ENCODE data around the gene IFIH1.

The IFIH1 gene

DNA sequence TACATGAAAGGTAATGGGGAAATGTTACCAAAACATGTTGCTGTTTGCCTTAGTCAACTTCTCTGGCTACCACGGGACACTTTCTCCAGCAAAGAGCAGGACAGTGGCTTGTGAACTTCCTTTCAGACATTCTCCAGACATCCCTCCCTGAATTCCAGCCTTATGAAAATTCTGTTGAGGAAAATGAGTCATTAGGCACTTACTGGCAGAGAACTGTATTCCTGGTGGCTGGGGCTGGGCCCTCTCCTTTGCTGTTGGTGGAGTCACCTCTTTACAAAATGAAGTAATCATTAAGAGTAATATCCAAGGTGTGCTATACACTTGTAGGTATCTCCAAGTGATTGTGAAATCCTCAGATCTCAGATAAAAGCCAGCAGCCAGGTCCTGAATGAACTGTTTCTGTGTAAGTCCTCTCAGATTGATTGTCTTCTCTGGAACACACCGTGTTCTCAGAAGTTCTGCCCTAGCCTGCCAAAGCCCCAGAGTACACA lies 73.9 kb downstream of the IFIH1 start:
- TF ChIP-seq, protein P1, sequence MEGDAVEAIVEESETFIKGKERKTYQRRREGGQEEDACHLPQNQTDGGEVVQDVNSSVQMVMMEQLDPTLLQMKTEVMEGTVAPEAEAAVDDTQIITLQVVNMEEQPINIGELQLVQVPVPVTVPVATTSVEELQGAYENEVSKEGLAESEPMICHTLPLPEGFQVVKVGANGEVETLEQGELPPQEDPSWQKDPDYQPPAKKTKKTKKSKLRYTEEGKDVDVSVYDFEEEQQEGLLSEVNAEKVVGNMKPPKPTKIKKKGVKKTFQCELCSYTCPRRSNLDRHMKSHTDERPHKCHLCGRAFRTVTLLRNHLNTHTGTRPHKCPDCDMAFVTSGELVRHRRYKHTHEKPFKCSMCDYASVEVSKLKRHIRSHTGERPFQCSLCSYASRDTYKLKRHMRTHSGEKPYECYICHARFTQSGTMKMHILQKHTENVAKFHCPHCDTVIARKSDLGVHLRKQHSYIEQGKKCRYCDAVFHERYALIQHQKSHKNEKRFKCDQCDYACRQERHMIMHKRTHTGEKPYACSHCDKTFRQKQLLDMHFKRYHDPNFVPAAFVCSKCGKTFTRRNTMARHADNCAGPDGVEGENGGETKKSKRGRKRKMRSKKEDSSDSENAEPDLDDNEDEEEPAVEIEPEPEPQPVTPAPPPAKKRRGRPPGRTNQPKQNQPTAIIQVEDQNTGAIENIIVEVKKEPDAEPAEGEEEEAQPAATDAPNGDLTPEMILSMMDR (IDR thresholded peaks at IDR 0.05; ENCODE audit: extremely low read depth, missing control alignments), result no peak

DNA sequence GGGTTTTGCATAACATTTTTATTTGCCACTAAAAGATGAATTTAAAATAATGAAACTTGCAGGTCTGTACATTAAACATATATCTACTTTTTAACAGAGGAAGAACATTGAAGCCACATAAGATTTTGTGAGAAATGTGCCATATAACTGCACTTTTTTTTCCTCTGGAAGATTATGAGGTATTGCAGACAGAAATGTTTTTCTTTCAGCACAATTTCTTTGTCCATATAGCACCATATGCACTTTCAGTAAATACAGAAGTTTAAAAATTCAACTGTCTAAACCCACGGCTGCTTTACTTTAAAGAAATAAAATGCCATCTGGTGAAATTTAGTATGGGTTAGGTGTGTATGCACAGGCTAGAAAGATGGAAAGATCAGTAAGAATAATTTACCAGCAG lies 74.8 kb downstream of the IFIH1 start:
- TF ChIP-seq, protein P1 (IDR thresholded peaks at IDR 0.05; ENCODE audit: extremely low read depth, missing control alignments), result no peak
- no peak for DNase-seq (ENCODE audit: low spot score)

More for the DNA sequence above, 73.9 kb downstream of the IFIH1 start:
- no peak for DNase-seq (ENCODE audit: low spot score)

DNA sequence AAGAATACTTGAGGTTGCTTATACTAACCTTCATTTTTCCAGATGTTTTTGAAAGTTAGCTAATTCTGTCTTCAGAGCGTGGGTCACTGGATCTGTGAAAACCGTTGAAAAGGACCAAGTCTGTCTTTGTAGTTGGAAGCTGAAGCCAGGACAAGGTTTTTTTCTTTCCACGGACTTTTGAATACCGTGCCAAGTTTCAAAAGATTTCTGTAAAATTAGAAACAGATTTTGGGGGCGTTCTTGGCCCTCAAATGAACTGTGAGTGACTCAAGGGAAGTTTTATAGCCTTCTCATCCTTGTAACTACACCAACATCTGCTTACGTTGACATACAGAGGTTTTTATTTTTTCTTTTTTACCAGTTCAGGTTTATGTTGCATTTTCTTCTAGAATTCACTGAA lies 75.2 kb downstream of the IFIH1 start, which contains the start of gene FAP:
Gene FAP, minus strand, starts transcription at position 152 of the 400 bp plus-strand sequence. Its CDS starts 118 bp downstream, at position 34.
- no peak for DNase-seq (ENCODE audit: low spot score)
- TF ChIP-seq, protein P1 (IDR thresholded peaks at IDR 0.05; ENCODE audit: extremely low read depth, missing control alignments), result no peak

DNA sequence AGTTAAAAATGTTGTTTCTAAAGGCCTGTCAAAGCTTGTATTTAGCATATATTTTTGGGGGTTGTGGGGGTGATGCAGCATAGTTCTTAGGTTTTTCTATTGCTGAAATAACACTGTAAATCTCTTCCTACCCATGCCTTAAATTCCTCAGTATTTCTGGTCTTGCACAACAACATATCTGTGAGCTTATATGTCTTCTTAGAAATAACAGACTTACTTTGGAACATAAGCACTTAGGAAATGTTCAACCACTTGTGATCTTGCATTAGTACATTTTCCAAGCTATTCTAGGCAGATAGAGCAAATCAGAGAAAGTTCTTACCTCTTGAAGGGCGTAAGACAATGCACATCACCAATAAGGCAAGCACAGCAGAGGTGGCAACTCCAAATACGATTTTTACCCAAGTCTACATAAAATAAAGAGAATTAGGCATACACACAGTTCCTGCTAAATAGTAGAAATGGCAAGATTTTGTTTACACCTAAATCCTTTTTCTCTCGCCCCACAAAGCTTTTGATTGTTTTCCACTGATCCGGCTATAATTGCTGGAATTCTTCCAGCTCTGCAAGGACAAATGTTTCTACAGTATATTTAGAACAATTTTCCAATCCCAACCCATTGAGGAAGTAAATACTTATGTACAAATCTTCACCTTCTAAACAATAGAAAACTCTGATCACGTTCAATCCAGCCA lies 75.8 kb downstream of the IFIH1 start:
- TF ChIP-seq, protein P1 (IDR thresholded peaks at IDR 0.05; ENCODE audit: extremely low read depth, missing control alignments), result no peak
- no peak for DNase-seq (ENCODE audit: low spot score)

DNA sequence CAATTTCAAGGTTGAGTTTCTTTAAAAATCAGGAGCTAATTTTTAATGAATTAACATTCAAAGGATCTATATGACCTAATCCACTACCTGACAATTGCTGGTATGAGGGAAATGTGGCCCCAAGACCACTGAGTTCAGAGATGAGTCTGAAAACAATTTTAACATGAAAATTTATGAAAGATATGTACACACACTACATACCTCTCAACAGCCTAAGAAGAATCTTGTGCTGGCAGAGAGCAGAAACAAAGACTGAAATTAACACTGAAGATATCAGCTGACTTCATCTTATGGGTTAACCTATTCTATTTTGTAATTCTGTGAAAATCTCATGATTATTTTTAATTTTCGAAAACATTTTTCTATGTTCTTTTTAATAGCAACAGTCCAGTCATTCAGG lies 76.9 kb downstream of the IFIH1 start:
- no peak for DNase-seq (ENCODE audit: low spot score)
- TF ChIP-seq, protein P1 (IDR thresholded peaks at IDR 0.05; ENCODE audit: extremely low read depth, missing control alignments), result no peak

DNA sequence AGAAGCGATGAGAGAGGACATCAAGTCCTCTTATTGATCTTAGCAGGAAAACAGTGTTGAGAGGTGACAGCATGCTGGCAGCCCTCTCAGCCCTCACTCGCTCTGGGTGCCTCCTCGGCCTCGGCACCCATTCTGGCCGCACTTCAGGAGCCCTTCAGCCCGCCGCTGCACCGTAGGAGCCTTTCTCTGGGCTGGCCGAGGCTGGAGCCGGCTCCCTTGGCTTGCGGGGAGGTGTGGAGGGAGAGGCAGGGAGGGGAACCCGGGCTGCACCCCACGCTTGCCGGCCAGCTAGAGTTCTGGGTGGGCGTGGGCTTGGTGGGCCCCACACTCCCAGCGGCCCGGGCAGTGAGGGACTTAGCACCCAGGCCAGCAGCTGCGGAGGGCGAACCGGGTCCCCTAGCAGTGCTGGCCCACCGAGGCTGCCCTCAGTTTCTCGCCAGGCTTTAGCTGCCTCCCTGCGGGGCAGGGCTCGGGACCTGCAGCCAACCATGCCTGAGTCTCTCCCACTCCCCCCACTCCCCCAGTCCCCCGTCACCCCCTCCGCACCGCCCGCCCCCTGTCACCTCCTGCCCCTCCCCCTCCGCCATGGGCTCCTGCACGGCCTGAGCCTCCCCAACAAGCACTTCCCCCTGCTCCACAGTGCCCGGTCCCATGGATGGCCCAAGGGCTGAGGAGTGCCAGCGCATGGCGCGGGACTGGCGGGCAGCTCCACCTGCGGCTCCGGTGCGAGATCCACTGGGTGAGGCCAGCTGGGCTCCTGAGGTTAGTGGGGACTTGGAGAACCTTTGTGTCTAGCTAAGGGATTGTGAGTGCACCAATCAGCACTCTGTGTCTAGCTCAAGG lies 83.6 kb downstream of the IFIH1 start:
- TF ChIP-seq, protein P1 (IDR thresholded peaks at IDR 0.05; ENCODE audit: extremely low read depth, missing control alignments), result no peak
- DNase-seq (ENCODE audit: low spot score), result no peak

DNA sequence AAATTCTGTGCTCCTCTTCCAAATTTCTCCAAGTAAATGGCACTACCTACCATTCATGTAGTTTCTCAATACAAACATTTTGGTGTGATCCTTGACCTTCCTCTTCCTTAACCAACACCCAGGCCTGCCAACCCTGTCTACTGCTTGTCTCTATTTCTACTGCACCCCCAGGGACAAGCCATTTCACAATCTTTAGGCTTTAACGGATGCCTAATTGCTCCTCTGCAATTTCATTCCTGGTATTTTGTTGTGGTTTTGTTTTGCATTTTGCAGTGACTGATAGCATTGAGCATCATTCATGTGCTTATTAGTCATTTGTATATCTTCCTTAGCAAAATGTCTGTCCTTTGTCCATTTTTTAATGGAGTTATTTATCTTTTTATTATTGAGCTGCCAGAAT lies 85.3 kb downstream of the IFIH1 start:
- TF ChIP-seq, protein P1 (IDR thresholded peaks at IDR 0.05; ENCODE audit: extremely low read depth, missing control alignments), result no peak
- no peak for DNase-seq (ENCODE audit: low spot score)
